ENCODE data around the gene MYD88. TPM values are rescaled to one million over a fixed set of nuclear protein-coding genes. Genes with fewer than 3 reads are reported as not detected.

Gene MYD88
- total RNA-seq, 6 donors from 2014 or later: 38.1 to 116 (median 83.3) TPM

DNA sequence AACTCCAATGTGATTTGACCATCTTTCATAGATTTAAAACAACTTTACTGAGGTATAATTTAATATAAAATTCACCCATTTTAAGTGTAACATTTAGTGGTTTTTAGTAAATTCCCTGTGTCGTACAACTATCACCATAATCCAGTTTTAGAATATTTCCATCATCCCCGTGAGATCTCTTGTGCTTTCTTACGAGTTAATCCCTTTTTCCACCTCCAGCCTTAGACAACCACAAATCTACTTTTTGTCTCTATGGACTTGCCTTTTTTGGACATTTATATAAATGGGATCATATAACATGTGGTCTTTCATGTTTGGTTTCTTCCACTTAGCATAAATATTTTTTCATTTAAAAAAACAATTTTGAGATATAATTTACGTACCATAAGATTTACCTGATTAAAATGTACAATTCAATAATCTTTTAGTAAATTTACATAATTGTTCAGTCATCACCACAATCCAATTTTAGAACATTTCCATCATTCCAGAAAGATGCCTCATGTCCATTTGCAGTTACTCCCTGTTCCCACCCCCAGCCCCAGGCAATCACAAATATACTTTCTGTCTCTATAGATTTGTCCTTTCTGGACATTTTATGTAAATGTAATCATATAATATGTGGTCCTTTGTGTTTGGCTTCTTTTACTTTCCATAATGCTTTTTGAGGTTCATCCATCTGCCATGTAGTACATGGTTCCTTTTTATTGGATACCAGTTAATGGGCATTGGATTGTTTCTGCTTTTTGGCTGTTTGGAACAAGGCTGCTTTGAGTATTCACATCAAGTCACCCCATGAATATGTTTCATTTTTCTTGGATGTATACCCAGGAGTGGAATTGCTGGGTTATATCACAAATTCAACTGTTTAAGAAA lies 29.9 kb downstream of the MYD88 start:
- TF ChIP-seq POLR2A (IDR thresholded peaks at IDR 0.05): no peak
- TF ChIP-seq, protein P1, sequence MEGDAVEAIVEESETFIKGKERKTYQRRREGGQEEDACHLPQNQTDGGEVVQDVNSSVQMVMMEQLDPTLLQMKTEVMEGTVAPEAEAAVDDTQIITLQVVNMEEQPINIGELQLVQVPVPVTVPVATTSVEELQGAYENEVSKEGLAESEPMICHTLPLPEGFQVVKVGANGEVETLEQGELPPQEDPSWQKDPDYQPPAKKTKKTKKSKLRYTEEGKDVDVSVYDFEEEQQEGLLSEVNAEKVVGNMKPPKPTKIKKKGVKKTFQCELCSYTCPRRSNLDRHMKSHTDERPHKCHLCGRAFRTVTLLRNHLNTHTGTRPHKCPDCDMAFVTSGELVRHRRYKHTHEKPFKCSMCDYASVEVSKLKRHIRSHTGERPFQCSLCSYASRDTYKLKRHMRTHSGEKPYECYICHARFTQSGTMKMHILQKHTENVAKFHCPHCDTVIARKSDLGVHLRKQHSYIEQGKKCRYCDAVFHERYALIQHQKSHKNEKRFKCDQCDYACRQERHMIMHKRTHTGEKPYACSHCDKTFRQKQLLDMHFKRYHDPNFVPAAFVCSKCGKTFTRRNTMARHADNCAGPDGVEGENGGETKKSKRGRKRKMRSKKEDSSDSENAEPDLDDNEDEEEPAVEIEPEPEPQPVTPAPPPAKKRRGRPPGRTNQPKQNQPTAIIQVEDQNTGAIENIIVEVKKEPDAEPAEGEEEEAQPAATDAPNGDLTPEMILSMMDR (IDR thresholded peaks at IDR 0.05): no peak
- TF ChIP-seq POLR2AphosphoS5 (IDR thresholded peaks at IDR 0.05): no peak
- TF ChIP-seq EP300 (IDR thresholded peaks at IDR 0.05): no peak
- WGBS, 2 donors: 94 to 95% methylated on average over 4 of the region's 4 CpGs
- ATAC-seq (ENCODE audit: low FRiP score in 2 of 2): no peak

DNA sequence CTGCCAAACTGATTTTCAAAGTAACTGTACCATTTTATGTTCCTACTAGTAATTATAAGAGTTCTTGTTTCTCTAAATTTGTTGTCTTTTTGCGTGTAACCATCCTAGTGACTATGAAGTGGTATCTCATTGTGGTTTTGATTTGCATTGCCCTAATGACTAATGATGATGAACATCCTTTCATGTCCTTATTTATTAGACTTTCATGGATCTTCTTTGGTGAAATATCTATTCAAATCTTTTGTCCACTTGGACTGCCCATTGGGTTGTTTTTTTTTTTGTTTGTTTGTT lies 30.5 kb downstream of the MYD88 start:
- TF ChIP-seq, protein P1 (IDR thresholded peaks at IDR 0.05): no peak
- TF ChIP-seq POLR2A (IDR thresholded peaks at IDR 0.05): no peak
- no peak for TF ChIP-seq EP300 (IDR thresholded peaks at IDR 0.05)
- TF ChIP-seq POLR2AphosphoS5 (IDR thresholded peaks at IDR 0.05): no peak
- 77 to 94% methylated on average over 1 of the region's 1 CpG for WGBS, 2 donors
- ATAC-seq (ENCODE audit: low FRiP score in 2 of 2): no peak
- Histone ChIP-seq H3K4me3 (no peak overlapping the region), H3K27me3 (no peaks in the 10 kb centered on the region), H3K4me1 (peaks cover 14 to 28% (median 25%) of the 10 kb centered on the region in 4 donors), H3K27ac (no peak overlapping the region), H3K9me3 (no peaks in the 10 kb centered on the region), H3K36me3 (no peaks in the 10 kb centered on the region)
- DNase-seq: no peak

More for the DNA sequence above, 29.9 kb downstream of the MYD88 start:
- Histone ChIP-seq H3K4me1 (peaks cover 14 to 29% (median 24%) of the 10 kb centered on the region in 4 donors), H3K27ac (no peak overlapping the region), H3K9me3 (no peaks in the 10 kb centered on the region), H3K4me3 (no peak overlapping the region), H3K27me3 (no peaks in the 10 kb centered on the region), H3K36me3 (no peaks in the 10 kb centered on the region)
- DNase-seq: no peak

DNA sequence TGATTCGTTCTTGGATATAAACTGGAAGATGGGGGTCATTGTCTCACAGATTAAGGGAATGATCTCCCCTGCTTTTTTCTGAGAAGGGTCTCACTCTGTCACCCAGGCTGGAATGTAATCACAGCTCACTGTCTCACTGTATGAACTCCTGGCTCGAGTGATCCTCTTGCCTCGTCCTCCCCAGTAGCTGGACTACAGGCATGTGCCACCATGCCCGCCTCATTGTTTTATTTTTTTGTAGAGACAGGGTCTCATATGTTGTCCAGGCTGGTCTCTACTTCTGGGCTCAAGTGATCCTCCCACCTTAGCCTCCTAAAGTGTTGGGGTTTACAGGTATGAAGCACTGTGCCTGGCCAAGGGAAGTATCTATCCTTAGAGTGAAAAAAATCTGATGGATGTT lies 32.3 kb downstream of the MYD88 start:
- ATAC-seq (ENCODE audit: low FRiP score in 2 of 2) (no peak), DNase-seq (no peak)
- H3K4me1 ChIP-seq: peaks cover 14 to 30% (median 20%) of the 10 kb centered on the region in 4 donors
- no peaks in the 10 kb centered on the region for H3K9me3 ChIP-seq
- no peaks in the 10 kb centered on the region for H3K27me3 ChIP-seq
- H3K4me3 ChIP-seq: no peak overlapping the region
- no peak for TF ChIP-seq POLR2A (IDR thresholded peaks at IDR 0.05)
- TF ChIP-seq, protein P1 (IDR thresholded peaks at IDR 0.05): no peak
- TF ChIP-seq POLR2AphosphoS5 (IDR thresholded peaks at IDR 0.05): no peak
- TF ChIP-seq EP300 (IDR thresholded peaks at IDR 0.05): no peak
- H3K27ac ChIP-seq: no peak overlapping the region
- 89 to 91% methylated on average over 4 of the region's 4 CpGs for WGBS, 2 donors
- H3K36me3 ChIP-seq: no peaks in the 10 kb centered on the region

GRCh38 chr3:38171622-38172021 lies 33.2 kb downstream of the MYD88 start:
- Histone ChIP-seq H3K4me1 (peaks cover 6 to 23% (median 15%) of the 10 kb centered on the region in 4 donors), H3K9me3 (no peaks in the 10 kb centered on the region), H3K36me3 (no peaks in the 10 kb centered on the region), H3K4me3 (no peak overlapping the region), H3K27ac (no peak overlapping the region), H3K27me3 (no peaks in the 10 kb centered on the region)
- WGBS, 2 donors: 85 to 90% methylated on average over 2 of the region's 2 CpGs
- ATAC-seq (ENCODE audit: low FRiP score in 2 of 2) (no peak), DNase-seq (no peak)
- no peak for TF ChIP-seq POLR2A (IDR thresholded peaks at IDR 0.05)
- TF ChIP-seq, protein P1 (IDR thresholded peaks at IDR 0.05): no peak
- no peak for TF ChIP-seq POLR2AphosphoS5 (IDR thresholded peaks at IDR 0.05)
- TF ChIP-seq EP300 (IDR thresholded peaks at IDR 0.05): no peak
